ENCODE results near the gene TRIM42. TPM values are rescaled to one million over a fixed set of nuclear protein-coding genes. Genes with fewer than 3 reads are reported as not detected.

Gene TRIM42
- total RNA-seq, 2 experiments from 2014 or later: not detected

DNA sequence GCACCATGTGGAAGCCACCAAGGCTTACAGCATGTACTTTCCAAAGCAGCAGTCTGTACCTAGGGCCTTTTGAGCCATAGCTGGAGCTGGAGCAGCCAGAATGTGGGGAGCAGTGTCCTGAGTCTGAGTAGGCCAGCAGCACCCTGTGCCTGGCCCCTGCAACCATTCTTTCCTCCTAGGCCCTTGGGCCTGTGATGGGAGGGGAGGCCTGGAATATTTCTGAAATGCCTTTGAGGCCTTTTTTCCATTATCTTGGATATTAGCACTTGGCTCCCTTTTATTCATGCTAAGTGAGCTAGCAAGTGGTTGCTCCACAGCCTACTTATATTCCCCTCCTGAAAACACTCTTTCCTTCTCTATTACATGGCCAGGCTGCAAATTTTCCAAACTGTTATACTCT is 28.1 kb downstream of the TRIM42 start:
- ATAC-seq (ENCODE audit: poor library complexity): no peak
- no peaks in the 10 kb centered on the region for H3K4me1 Mint-ChIP-seq (ENCODE audit: low read depth)
- DNase-seq: no peak
- no peaks in the 10 kb centered on the region for H3K27me3 Mint-ChIP-seq
- no peaks in the 10 kb centered on the region for H3K9me3 Mint-ChIP-seq
- Histone ChIP-seq H3K27ac (ENCODE audit: low read depth in 1 of 2, low read length in 2 of 2) (no peak overlapping the region), H3K36me3 (ENCODE audit: insufficient read depth, low read length) (no peaks in the 10 kb centered on the region), H3K4me1 (ENCODE audit: insufficient read depth, low read length) (no peaks in the 10 kb centered on the region), H3K9me3 (ENCODE audit: control insufficient read depth in 1 of 2, insufficient read depth in 1 of 2, low read length in 2 of 2) (peaks cover 0 to 4% of the 10 kb centered on the region in 2 experiments), H3K27me3 (ENCODE audit: control insufficient read depth in 1 of 2, insufficient read depth in 2 of 2, low read length in 2 of 2) (peaks cover 0 to 6% of the 10 kb centered on the region in 2 experiments), H3K4me3 (ENCODE audit: low read length) (no peak overlapping the region)
- intact Hi-C loops (cut with DNase I, micrococcal nuclease): no loop called here
- POLR2A ChIA-PET: no interaction called here
- no peak for TF ChIP-seq CTCF (IDR thresholded peaks at IDR 0.05)
- H3K4me3 Mint-ChIP-seq: no peak overlapping the region
- no peaks in the 10 kb centered on the region for H3K36me3 Mint-ChIP-seq (ENCODE audit: low read depth)
- CTCF ChIA-PET: no interaction called here
- H3K27ac Mint-ChIP-seq: no peak overlapping the region

DNA sequence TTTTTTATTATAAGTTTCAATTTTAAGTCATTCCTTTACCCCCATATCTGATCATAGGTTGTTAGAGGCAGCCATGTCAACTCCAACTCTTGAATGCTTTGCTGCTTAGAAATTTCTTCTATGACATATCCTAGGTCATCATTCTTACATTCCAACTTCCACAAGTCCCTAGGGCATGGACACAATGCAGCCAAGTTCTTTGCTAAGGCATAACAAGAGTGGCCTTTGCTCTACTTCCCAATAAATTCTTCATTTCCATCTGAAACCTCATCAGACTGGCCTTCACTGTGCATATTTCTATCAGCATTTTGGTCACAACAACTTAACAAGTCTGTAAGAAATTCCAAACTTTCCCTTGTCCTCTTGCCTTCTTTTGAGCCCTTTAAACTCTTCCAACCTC is 28.5 kb downstream of the TRIM42 start:
- intact Hi-C loops (cut with DNase I, micrococcal nuclease): no loop called here
- H3K4me3 Mint-ChIP-seq: no peak overlapping the region
- ATAC-seq (ENCODE audit: poor library complexity): no peak
- no peaks in the 10 kb centered on the region for H3K36me3 Mint-ChIP-seq (ENCODE audit: low read depth)
- CTCF ChIA-PET: no interaction called here
- H3K27me3 Mint-ChIP-seq: no peaks in the 10 kb centered on the region
- DNase-seq: no peak
- no peaks in the 10 kb centered on the region for H3K9me3 Mint-ChIP-seq
- Histone ChIP-seq H3K4me1 (ENCODE audit: insufficient read depth, low read length) (no peaks in the 10 kb centered on the region), H3K36me3 (ENCODE audit: insufficient read depth, low read length) (no peaks in the 10 kb centered on the region), H3K4me3 (ENCODE audit: low read length) (no peak overlapping the region), H3K27me3 (ENCODE audit: control insufficient read depth in 1 of 2, insufficient read depth in 2 of 2, low read length in 2 of 2) (peaks cover 0 to 6% of the 10 kb centered on the region in 2 experiments), H3K9me3 (ENCODE audit: control insufficient read depth in 1 of 2, insufficient read depth in 1 of 2, low read length in 2 of 2) (peaks cover 0 to 4% of the 10 kb centered on the region in 2 experiments), H3K27ac (ENCODE audit: low read depth in 1 of 2, low read length in 2 of 2) (no peak overlapping the region)
- no peak for TF ChIP-seq CTCF (IDR thresholded peaks at IDR 0.05)
- POLR2A ChIA-PET: no interaction called here
- H3K4me1 Mint-ChIP-seq (ENCODE audit: low read depth): no peaks in the 10 kb centered on the region
- H3K27ac Mint-ChIP-seq: no peak overlapping the region

GRCh38 chr3:140708815-140709214 is 31.0 kb downstream of the TRIM42 start:
- H3K36me3 ChIP-seq (ENCODE audit: insufficient read depth, low read length): no peaks in the 10 kb centered on the region
- no peak for TF ChIP-seq CTCF (IDR thresholded peaks at IDR 0.05)
- H3K9me3 ChIP-seq (ENCODE audit: control insufficient read depth in 1 of 2, insufficient read depth in 1 of 2, low read length in 2 of 2): peaks cover 0 to 4% of the 10 kb centered on the region in 2 experiments
- ATAC-seq (ENCODE audit: poor library complexity) (no peak), DNase-seq (no peak)
- no peak overlapping the region for H3K27ac ChIP-seq (ENCODE audit: low read depth in 1 of 2, low read length in 2 of 2)
- peaks cover 0 to 2% of the 10 kb centered on the region in 2 experiments for H3K27me3 ChIP-seq (ENCODE audit: control insufficient read depth in 1 of 2, insufficient read depth in 2 of 2, low read length in 2 of 2)
- intact Hi-C loops (cut with DNase I, micrococcal nuclease): no loop called here
- Mint-ChIP-seq H3K4me1 (ENCODE audit: low read depth) (no peaks in the 10 kb centered on the region), H3K4me3 (no peak overlapping the region), H3K27me3 (no peaks in the 10 kb centered on the region), H3K27ac (no peak overlapping the region), H3K36me3 (ENCODE audit: low read depth) (no peaks in the 10 kb centered on the region), H3K9me3 (no peaks in the 10 kb centered on the region)
- ChIA-PET POLR2A (no interaction called here), CTCF (no interaction called here)
- H3K4me3 ChIP-seq (ENCODE audit: low read length): no peak overlapping the region
- H3K4me1 ChIP-seq (ENCODE audit: insufficient read depth, low read length): no peaks in the 10 kb centered on the region
